Suprapubic skin (tissue), 4 donors: ENCODE results near the gene PPP6R2. TPM values are rescaled to one million over a fixed set of nuclear protein-coding genes. Genes with fewer than 3 reads are reported as not detected.

Source experiments
- DNase-seq, 2 donors: peaks; one replicate each; pipeline ENCODE4 v3.0.0-alpha.2; 2019; ENCODE audit warnings: low spot score in 2 of 2
- H3K27ac ChIP-seq: fragments of 200-600 bp; sonication (generic); one replicate; pipeline ENCODE4 v1.5.1; 2019
- H3K27me3 ChIP-seq: fragments of 200-600 bp; sonication (generic); one replicate; pipeline ENCODE4 v1.5.1; 2019
- H3K36me3 ChIP-seq: fragments of 200-600 bp; sonication (generic); one replicate; pipeline ENCODE4 v1.5.1; 2019
- H3K4me1 ChIP-seq: fragments of 200-600 bp; sonication (generic); one replicate; pipeline ENCODE4 v1.5.1; 2019
- H3K4me3 ChIP-seq: fragments of 200-600 bp; sonication (generic); one replicate; pipeline ENCODE4 v1.5.1; 2019; ENCODE audit warnings: mild to moderate bottlenecking
- H3K9me3 ChIP-seq: fragments of 200-600 bp; sonication (generic); one replicate; pipeline ENCODE4 v1.5.1; 2019
- CTCF ChIP-seq, 2 donors: fragments of 200-600 bp in 1 of 2; fragments of 450-650 bp in 1 of 2; sonication (generic) in 1 of 2; IDR thresholded peaks; one replicate each; pipeline ENCODE4 v1.5.1; 2016 to 2019; ENCODE audit warnings: antibody characterized with exemption in 2 of 2, mild to moderate bottlenecking in 1 of 2, moderate library complexity in 1 of 2
- EP300 ChIP-seq: sonication (generic); formaldehyde crosslinking; IDR thresholded peaks from one replicate; pipeline ENCODE4 v1.6.1; 2017; ENCODE audit warnings: antibody characterized with exemption
- POLR2A ChIP-seq, 2 donors: fragments of 450-650 bp; IDR thresholded peaks; one replicate each; pipeline ENCODE4 v1.6.1; 2017; ENCODE audit warnings: antibody characterized with exemption in 2 of 2, mild to moderate bottlenecking in 2 of 2, moderate library complexity in 2 of 2
- POLR2AphosphoS5 ChIP-seq, 3 donors: sonication (generic); formaldehyde crosslinking; IDR thresholded peaks; one replicate each; pipeline ENCODE4 v1.6.1; 2017; ENCODE audit warnings: antibody characterized with exemption in 3 of 3
- WGBS: methylation state at CpG from one replicate; pipeline ENCODE4 v1.1.5; 2018; 5-methylcytosine and 5-hydroxymethylcytosine counted together
- total RNA-seq, 4 donors: library from RNA; depleted of rRNA; stranded (reverse); fragments of >200 nt; gene quantifications; one replicate each; pipeline ENCODE4 v1.1.0, GENCODE V29; 2016

PPP6R2 gene
- total RNA-seq, 4 donors from 2014 or later: 46.7 to 70.3 (median 64.6) TPM

- Histone ChIP-seq H3K27ac (no peak overlapping the region), H3K36me3 (peaks cover 51% of the 10 kb centered on the region), H3K4me1 (peaks cover 42% of the 10 kb centered on the region), H3K27me3 (no peaks in the 10 kb centered on the region), H3K4me3 (no peak overlapping the region), H3K9me3 (no peaks in the 10 kb centered on the region)
- TF ChIP-seq EP300 (no peak), POLR2AphosphoS5 (IDR thresholded peaks at IDR 0.05) (no peak), CTCF (IDR thresholded peaks at IDR 0.05) (no peak), POLR2A (IDR thresholded peaks at IDR 0.05) (no peak)
- WGBS: 100% methylated on average over 6 of the region's 22 CpGs
- no peak for DNase-seq
Observed at GRCh38 chr22:50467773-50468440, 124.8 kb downstream of the PPP6R2 start.

DNA sequence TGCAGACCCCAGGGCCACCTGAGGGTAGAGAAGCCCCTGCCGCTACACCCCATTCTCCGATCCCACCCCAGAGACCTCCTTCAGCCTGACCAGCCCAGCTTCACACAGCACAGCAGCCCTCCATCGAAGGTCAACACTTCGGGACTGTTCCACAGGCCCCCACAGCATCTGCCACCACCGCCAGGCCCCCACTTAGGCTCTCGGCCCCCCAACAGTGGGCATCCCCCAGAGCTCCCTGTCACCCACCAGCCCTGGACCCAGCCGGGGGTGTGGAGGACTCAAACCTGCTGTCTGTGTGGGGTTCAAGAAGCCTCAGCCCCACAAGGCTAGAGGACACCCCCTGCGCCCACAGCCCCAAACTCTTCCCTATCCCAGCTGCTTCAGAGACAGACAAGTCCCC, 125.5 kb downstream of the PPP6R2 start:
- H3K4me1 ChIP-seq: peaks cover 49% of the 10 kb centered on the region
- 100% methylated on average over 3 of the region's 8 CpGs for WGBS

DNA sequence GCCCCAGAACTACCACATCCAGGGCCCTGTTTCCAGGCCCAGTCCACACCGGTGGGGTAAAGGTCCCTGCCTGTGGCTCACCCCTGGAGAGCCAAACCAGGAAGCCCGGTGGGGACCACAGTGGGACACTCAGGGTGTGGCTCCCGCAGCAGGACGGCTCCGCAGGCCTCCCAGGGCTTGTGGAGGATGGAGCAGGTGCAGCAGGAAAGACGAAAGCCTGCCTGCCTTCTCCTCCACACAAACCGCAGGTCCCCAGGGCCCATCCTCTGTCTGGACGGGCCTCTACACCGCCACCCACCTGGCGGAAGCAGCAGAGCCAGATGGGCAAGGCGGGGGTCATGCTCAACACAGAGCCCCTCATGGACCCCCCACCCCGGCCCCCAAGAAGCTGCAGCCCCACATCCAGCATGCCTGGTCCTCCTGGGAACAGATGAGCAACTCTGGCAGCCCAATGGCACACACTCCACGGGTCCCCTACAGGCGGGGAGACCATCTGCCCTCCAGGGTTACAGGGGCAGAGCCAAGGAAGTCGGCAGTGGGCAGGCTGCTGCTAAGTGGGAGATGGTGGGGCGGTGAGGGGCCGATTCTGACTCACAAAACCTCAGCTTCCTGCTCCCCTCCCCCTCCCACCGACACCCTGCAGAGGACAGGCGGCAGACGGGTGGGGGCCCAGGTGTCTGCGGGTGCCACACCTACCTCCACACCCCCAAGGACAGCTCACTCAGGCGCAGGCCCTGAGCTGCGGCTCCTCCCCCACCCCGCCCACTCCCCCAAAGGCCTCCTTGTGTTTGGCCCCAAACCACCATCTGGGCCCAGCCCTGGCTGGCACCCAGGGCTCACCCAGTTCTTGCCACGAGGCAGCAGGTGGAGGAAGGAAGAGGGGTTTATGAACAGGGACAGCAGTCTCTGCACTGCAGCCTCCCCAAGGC, 126.5 kb downstream of the PPP6R2 start:
- H3K4me1 ChIP-seq: peaks cover 55% of the 10 kb centered on the region
- peak overlapping the region; percentile 63 for H3K27ac ChIP-seq
- TF ChIP-seq POLR2AphosphoS5 (IDR thresholded peaks at IDR 0.05) (no peak), CTCF (IDR thresholded peaks at IDR 0.05) (no peak), POLR2A (IDR thresholded peaks at IDR 0.05) (no peak), EP300 (no peak)
- DNase-seq: no peak
- H3K27me3 ChIP-seq: no peaks in the 10 kb centered on the region
- H3K9me3 ChIP-seq: no peaks in the 10 kb centered on the region
- peaks cover 34% of the 10 kb centered on the region for H3K36me3 ChIP-seq
- no CpG with 5 or more reads among the region's 25 CpGs for WGBS
- peak overlapping the region; percentile 11 for H3K4me3 ChIP-seq

More for the DNA sequence above, 125.5 kb downstream of the PPP6R2 start:
- no peak overlapping the region for H3K4me3 ChIP-seq
- TF ChIP-seq CTCF (IDR thresholded peaks at IDR 0.05) (no peak), POLR2AphosphoS5 (IDR thresholded peaks at IDR 0.05) (no peak), POLR2A (IDR thresholded peaks at IDR 0.05) (no peak), EP300 (no peak)
- no peak overlapping the region for H3K27ac ChIP-seq
- no peaks in the 10 kb centered on the region for H3K9me3 ChIP-seq
- no peak for DNase-seq
- H3K27me3 ChIP-seq: no peaks in the 10 kb centered on the region
- peaks cover 44% of the 10 kb centered on the region for H3K36me3 ChIP-seq

DNA sequence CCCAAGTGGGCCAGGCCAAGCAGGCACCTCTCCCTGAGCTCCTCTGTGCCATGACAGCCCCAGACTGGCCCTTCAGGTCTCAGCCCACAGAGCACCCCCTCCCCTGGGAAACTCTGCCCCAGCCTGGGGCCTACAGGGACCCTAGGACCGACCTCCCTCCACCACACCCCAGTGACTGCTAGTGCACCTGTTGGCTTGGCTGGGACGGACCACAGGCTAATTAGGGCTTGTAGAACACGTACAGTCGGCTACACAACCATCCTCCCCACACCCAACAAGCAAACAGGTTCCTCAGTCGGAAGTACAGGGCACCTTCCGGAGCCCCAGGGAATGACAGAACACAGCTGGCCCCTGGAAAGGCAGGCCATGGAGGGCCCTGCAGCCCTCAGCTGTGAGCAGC, 127.4 kb downstream of the PPP6R2 start:
- peaks cover 25% of the 10 kb centered on the region for H3K36me3 ChIP-seq
- no CpG with 5 or more reads among the region's 6 CpGs for WGBS
- no peak for TF ChIP-seq EP300
- TF ChIP-seq CTCF (IDR thresholded peaks at IDR 0.05): no peak
- peaks cover 60% of the 10 kb centered on the region for H3K4me1 ChIP-seq
- no peaks in the 10 kb centered on the region for H3K9me3 ChIP-seq
- peak overlapping the region; percentile 63 for H3K27ac ChIP-seq
- H3K27me3 ChIP-seq: no peaks in the 10 kb centered on the region
- H3K4me3 ChIP-seq: peak overlapping the region; percentile 11
- no peak for DNase-seq

DNA sequence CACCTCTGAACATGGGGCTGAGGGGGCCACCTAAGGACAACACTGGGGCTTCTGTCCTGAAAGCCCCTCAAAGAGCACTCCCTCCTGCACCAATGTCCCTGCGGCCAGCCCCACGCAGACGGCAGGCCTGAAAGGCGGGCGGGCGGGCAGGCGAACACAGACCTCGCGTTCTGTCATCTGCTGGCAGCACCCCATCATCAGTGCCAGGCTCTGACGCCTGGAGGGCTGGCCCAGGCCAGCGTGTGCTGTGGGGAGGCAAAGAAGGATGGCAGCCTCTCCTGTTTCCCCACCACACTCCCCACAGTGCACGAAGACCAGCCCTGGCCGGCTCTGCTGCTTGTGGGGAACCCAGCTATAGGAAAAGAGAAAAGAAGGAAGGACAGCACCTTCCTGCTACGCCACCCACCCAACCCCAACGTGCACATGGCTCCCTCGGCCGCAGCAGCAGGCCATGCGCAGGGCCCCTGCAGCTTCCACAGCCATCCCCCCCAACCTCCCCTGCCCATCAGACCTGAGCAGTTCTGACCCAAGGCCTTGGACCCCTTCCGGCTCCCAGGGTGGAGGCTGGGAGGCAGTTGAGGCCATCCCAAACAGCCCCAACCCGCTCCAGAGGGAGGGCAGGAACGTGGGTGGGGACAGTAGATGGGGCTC, 128.2 kb downstream of the PPP6R2 start:
- Histone ChIP-seq H3K27me3 (no peaks in the 10 kb centered on the region), H3K36me3 (peaks cover 17% of the 10 kb centered on the region), H3K4me1 (peaks cover 62% of the 10 kb centered on the region), H3K4me3 (no peak overlapping the region), H3K9me3 (no peaks in the 10 kb centered on the region), H3K27ac (peak overlapping the region; percentile 63)
- TF ChIP-seq POLR2AphosphoS5 (IDR thresholded peaks at IDR 0.05) (no peak), CTCF (IDR thresholded peaks at IDR 0.05) (no peak)
- DNase-seq: no peak
- 52% methylated on average over 9 of the region's 21 CpGs for WGBS
